Activated CD4-positive, alpha-beta memory T cell treated with anti-CD3 and anti-CD28 coated beads, Interleukin-2, amount 10 ng/mL, durations not matched to agents 7 days and 5 days (primary cell): Measurements from ENCODE around the gene UBE4B. TPM values are rescaled to one million over a fixed set of nuclear protein-coding genes. Genes with fewer than 3 reads are reported as not detected.

Experiments used
- CTCF ChIA-PET: fragments of 350-600 bp; sonication (Branson Sonifier 250); formaldehyde crosslinking; loops from one replicate; lab custom pipeline; 2021; ENCODE audit warnings: antibody characterized with exemption, inconsistent platforms; lab: Charles Lee
- POLR2A ChIA-PET: fragments of 350-600 bp; sonication (Branson Sonifier 250); formaldehyde crosslinking; loops from one replicate; lab custom pipeline; 2021; ENCODE audit warnings: antibody characterized with exemption; lab: Charles Lee
- DNase-seq: peaks from one replicate; pipeline ENCODE4 v3.0.0-alpha.2; 2020
- H3K27ac Mint-ChIP-seq: one replicate; pipeline ENCODE4 v1.8.0; 2021; ENCODE audit warnings: mild to moderate bottlenecking, mixed read lengths
- H3K27me3 Mint-ChIP-seq: one replicate; pipeline ENCODE4 v1.8.0; 2021; ENCODE audit warnings: mixed read lengths
- H3K36me3 Mint-ChIP-seq: one replicate; pipeline ENCODE4 v1.8.0; 2021; ENCODE audit warnings: low read depth, mixed read lengths
- H3K4me1 Mint-ChIP-seq: one replicate; pipeline ENCODE4 v1.8.0; 2021; ENCODE audit warnings: mixed read lengths
- H3K4me3 Mint-ChIP-seq: one replicate; pipeline ENCODE4 v1.8.0; 2021; ENCODE audit warnings: mild to moderate bottlenecking, mixed read lengths
- H3K9me3 Mint-ChIP-seq: one replicate; pipeline ENCODE4 v1.8.0; 2021; ENCODE audit warnings: mixed read lengths
- total RNA-seq, 2 experiments: library from RNA; stranded (reverse); gene quantifications; one replicate each; pipeline ENCODE4 v1.2.3, GENCODE V29; 2021

UBE4B gene
- total RNA-seq, 2 experiments from 2014 or later, result 28.2 to 31.3 TPM

GRCh38 chr1:10160173-10160572 lies 127.4 kb downstream of the UBE4B start:
- Mint-ChIP-seq H3K4me1 (no peaks in the 10 kb centered on the region), H3K27ac (no peak overlapping the region), H3K36me3 (peaks cover 18% of the 10 kb centered on the region), H3K27me3 (no peaks in the 10 kb centered on the region), H3K4me3 (no peak overlapping the region), H3K9me3 (no peaks in the 10 kb centered on the region)
- CTCF ChIA-PET, result no interaction called here
- POLR2A ChIA-PET, result interaction anchor here (1.6 kb wide), 1 partner anchor 10 kb away, joined by 4 read pairs; no protein-coding TSS in a partner anchor
- no peak for DNase-seq

- ChIA-PET CTCF (interaction anchor here (1.0 kb wide), 1 partner anchor 9 kb away, joined by 4 read pairs; no protein-coding TSS in a partner anchor), POLR2A (interaction anchor here (0.6 to 1.6 kb wide), 2 partner anchors 9 to 126 kb away, joined by 3 to 4 read pairs; no protein-coding TSS in a partner anchor)
- Mint-ChIP-seq H3K9me3 (no peaks in the 10 kb centered on the region), H3K27me3 (no peaks in the 10 kb centered on the region), H3K36me3 (peaks cover 27% of the 10 kb centered on the region), H3K4me1 (no peaks in the 10 kb centered on the region), H3K4me3 (no peak overlapping the region), H3K27ac (no peak overlapping the region)
- DNase-seq, result no peak
These were observed 128.2 kb downstream of the UBE4B start for GRCh38 chr1:10160907-10161490.

GRCh38 chr1:10161541-10162290 lies 129.0 kb downstream of the UBE4B start:
- ChIA-PET CTCF (interaction anchor here (1.0 kb wide), 1 partner anchor 9 kb away, joined by 4 read pairs; no protein-coding TSS in a partner anchor), POLR2A (interaction anchor here (0.6 to 1.6 kb wide), 2 partner anchors 8 to 127 kb away, joined by 3 to 4 read pairs; no protein-coding TSS in a partner anchor)
- H3K27ac Mint-ChIP-seq, result no peak overlapping the region
- H3K27me3 Mint-ChIP-seq, result no peaks in the 10 kb centered on the region
- no peaks in the 10 kb centered on the region for H3K9me3 Mint-ChIP-seq
- DNase-seq, result no peak
- peaks cover 33% of the 10 kb centered on the region for H3K36me3 Mint-ChIP-seq
- no peaks in the 10 kb centered on the region for H3K4me1 Mint-ChIP-seq
- H3K4me3 Mint-ChIP-seq, result no peak overlapping the region

GRCh38 chr1:10168912-10169514 lies 136.3 kb downstream of the UBE4B start:
- CTCF ChIA-PET, result interaction anchor here (2.8 kb wide), 1 partner anchor 41 kb away, joined by 18 read pairs; the partner anchor contains the start of gene KIF1B
- Mint-ChIP-seq H3K4me3 (no peak overlapping the region), H3K36me3 (peaks cover 60% of the 10 kb centered on the region), H3K4me1 (peaks cover 52% of the 10 kb centered on the region), H3K27me3 (no peaks in the 10 kb centered on the region), H3K9me3 (no peaks in the 10 kb centered on the region), H3K27ac (peak overlapping the region; percentile 97)
- POLR2A ChIA-PET, result interaction anchor here (1.2 kb wide), 1 partner anchor 41 kb away, joined by 3 read pairs; the partner anchor contains the start of gene KIF1B
- no peak for DNase-seq

GRCh38 chr1:10170239-10170574 lies 137.4 kb downstream of the UBE4B start:
- POLR2A ChIA-PET, result interaction anchor here (1.0 to 1.5 kb wide), 7 partner anchors 9 to 50 kb away, joined by 3 to 6 read pairs (median 4); no protein-coding TSS in a partner anchor
- no peaks in the 10 kb centered on the region for H3K9me3 Mint-ChIP-seq
- CTCF ChIA-PET, result interaction anchor here (0.7 to 2.8 kb wide), 2 partner anchors 39 to 384 kb away, joined by 3 to 18 read pairs; partner anchors contain the start of gene KIF1B
- peak overlapping the region; percentile 97 for H3K27ac Mint-ChIP-seq
- DNase-seq, result peak; percentile 36
- peaks cover 58% of the 10 kb centered on the region for H3K36me3 Mint-ChIP-seq
- peaks cover 56% of the 10 kb centered on the region for H3K4me1 Mint-ChIP-seq
- peak overlapping the region; percentile 56 for H3K4me3 Mint-ChIP-seq
- H3K27me3 Mint-ChIP-seq, result no peaks in the 10 kb centered on the region

DNA sequence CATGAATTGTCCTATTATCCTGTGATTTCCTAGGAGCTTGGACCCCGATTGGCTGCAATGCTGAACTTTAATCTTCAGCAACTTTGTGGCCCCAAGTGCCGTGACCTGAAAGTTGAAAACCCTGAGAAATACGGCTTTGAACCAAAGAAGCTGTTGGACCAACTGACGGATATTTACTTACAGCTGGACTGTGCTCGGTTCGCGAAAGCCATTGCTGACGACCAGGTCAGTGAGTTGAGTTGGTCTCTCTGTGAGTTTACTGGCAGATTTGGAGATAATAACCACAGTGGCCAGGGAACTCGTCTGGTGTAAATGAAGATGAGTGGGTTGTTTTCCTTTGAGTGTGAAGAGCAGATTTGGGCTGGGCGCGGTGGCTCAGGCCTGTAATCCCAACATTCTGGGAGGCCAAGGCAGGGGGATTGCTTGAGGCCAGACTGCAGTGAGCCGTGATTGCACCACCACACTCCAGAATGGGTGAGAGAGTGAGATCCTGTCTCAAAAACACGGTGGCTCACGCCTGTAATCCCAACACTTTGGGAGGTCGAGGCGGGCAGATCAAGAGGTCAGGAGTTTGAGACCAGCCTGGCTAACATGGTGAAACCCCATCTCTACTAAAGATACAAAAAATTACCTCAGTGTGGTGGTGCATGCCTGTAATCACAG lies 138.5 kb downstream of the UBE4B start:
- no peak overlapping the region for H3K4me3 Mint-ChIP-seq
- CTCF ChIA-PET, result interaction anchor here (0.7 to 2.8 kb wide), 2 partner anchors 38 to 527 kb away, joined by 3 to 18 read pairs; partner anchors contain the start of gene KIF1B
- DNase-seq, result no peak
- peaks cover 59% of the 10 kb centered on the region for H3K4me1 Mint-ChIP-seq
- POLR2A ChIA-PET, result interaction anchor here (1.1 to 1.5 kb wide), 3 partner anchors 16 to 18 kb away, joined by 3 to 6 read pairs (median 5); no protein-coding TSS in a partner anchor
- H3K36me3 Mint-ChIP-seq, result peaks cover 55% of the 10 kb centered on the region
- no peaks in the 10 kb centered on the region for H3K27me3 Mint-ChIP-seq
- peaks cover 3% of the 10 kb centered on the region for H3K9me3 Mint-ChIP-seq
- peak overlapping the region; percentile 97 for H3K27ac Mint-ChIP-seq

- H3K27me3 Mint-ChIP-seq, result no peaks in the 10 kb centered on the region
- H3K27ac Mint-ChIP-seq, result peak overlapping the region; percentile 3
- ChIA-PET POLR2A (no interaction called here), CTCF (no interaction called here)
- H3K4me3 Mint-ChIP-seq, result no peak overlapping the region
- H3K36me3 Mint-ChIP-seq, result peaks cover 54% of the 10 kb centered on the region
- peaks cover 3% of the 10 kb centered on the region for H3K9me3 Mint-ChIP-seq
- H3K4me1 Mint-ChIP-seq, result peaks cover 59% of the 10 kb centered on the region
- DNase-seq, result no peak
These were observed 139.4 kb downstream of the UBE4B start for GRCh38 chr1:10171995-10172669.

DNA sequence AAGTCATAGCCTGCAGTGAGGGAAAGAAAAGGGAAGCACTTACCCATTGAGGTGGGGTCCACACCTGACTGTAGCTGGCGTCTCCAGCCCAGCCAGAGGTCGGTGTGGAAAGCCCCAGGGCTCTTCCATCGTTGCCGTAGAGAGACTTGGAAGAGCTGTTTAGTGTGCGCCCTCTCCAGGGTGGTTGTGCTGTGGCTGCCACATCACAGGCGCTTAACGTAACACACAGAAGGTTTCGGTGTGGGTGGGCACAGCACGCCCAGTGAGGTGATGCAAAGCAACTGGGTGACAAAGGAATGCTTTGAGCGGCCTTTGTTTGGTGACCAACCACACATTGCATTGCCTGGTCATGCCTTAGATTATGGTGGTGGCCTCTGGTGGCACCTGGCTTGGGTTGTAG lies 140.8 kb downstream of the UBE4B start:
- Mint-ChIP-seq H3K4me1 (peaks cover 49% of the 10 kb centered on the region), H3K4me3 (no peak overlapping the region), H3K9me3 (peaks cover 3% of the 10 kb centered on the region), H3K36me3 (peaks cover 46% of the 10 kb centered on the region), H3K27ac (no peak overlapping the region), H3K27me3 (no peaks in the 10 kb centered on the region)
- CTCF ChIA-PET, result no interaction called here
- POLR2A ChIA-PET, result no interaction called here
- no peak for DNase-seq

DNA sequence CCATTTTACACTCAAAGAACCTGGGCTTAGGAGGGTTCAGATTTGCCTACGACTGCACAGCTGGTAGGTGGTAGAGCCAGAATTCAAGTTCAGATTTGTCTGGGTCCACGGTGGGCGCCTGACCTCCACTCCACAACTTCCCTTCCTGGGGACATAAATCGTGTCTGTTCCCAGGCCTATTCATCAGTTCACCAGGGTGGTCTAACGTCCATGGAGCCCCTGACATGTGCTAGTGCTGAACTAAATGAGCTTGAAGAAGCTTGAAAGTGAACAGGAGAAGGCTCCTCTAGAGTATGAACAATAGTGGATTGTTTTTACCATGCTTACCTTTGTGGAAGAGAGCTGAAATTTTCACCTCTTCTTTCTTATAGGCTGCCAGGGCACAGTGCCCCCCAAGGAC lies 145.1 kb downstream of the UBE4B start:
- CTCF ChIA-PET, result no interaction called here
- no peak overlapping the region for H3K4me3 Mint-ChIP-seq
- peaks cover 16% of the 10 kb centered on the region for H3K4me1 Mint-ChIP-seq
- DNase-seq, result no peak
- POLR2A ChIA-PET, result no interaction called here
- peaks cover 40% of the 10 kb centered on the region for H3K36me3 Mint-ChIP-seq
- peaks cover 3% of the 10 kb centered on the region for H3K9me3 Mint-ChIP-seq
- no peaks in the 10 kb centered on the region for H3K27me3 Mint-ChIP-seq
- H3K27ac Mint-ChIP-seq, result no peak overlapping the region

GRCh38 chr1:10178597-10179405 lies 146.0 kb downstream of the UBE4B start:
- H3K9me3 Mint-ChIP-seq, result peaks cover 3% of the 10 kb centered on the region
- DNase-seq, result no peak
- no peaks in the 10 kb centered on the region for H3K27me3 Mint-ChIP-seq
- POLR2A ChIA-PET, result no interaction called here
- no peak overlapping the region for H3K4me3 Mint-ChIP-seq
- peaks cover 16% of the 10 kb centered on the region for H3K4me1 Mint-ChIP-seq
- CTCF ChIA-PET, result no interaction called here
- peaks cover 36% of the 10 kb centered on the region for H3K36me3 Mint-ChIP-seq
- no peak overlapping the region for H3K27ac Mint-ChIP-seq

DNA sequence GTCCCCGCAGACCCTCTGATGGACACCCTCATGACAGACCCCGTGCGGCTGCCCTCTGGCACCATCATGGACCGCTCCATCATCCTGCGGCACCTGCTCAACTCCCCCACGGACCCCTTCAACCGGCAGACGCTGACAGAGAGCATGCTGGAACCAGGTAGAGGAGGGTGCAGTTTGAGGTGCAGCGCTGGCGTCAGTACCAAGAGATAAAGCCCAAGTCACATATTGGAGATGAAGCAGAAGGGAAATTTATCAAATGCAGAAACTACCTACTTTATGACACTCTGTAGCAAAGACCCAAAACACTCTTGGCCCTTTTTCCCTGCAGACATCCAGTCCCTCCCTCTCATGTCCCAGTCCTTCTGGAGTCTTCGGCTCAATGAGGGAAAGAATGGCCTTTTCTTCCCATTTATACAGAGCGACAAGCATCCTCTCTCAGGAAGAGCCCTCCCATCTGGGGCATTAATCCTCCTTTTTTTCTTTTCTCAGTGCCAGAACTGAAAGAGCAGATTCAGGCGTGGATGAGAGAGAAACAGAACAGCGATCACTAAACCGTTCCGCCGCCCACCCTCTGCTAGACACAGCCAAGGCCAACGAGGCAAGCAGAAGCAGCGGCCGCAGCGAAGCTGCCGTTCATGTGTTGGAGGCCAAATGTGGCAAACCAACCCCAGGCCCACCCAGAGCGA lies 146.8 kb downstream of the UBE4B start:
- ChIA-PET CTCF (no interaction called here), POLR2A (no interaction called here)
- DNase-seq, result no peak
- no peaks in the 10 kb centered on the region for H3K27me3 Mint-ChIP-seq
- no peak overlapping the region for H3K27ac Mint-ChIP-seq
- peaks cover 3% of the 10 kb centered on the region for H3K9me3 Mint-ChIP-seq
- peaks cover 32% of the 10 kb centered on the region for H3K36me3 Mint-ChIP-seq
- peaks cover 13% of the 10 kb centered on the region for H3K4me1 Mint-ChIP-seq
- no peak overlapping the region for H3K4me3 Mint-ChIP-seq
